HEK293T (cell line): ENCODE data around the gene NMD3.

Experiments used
- CTCF ChIA-PET: fragments of 350-600 bp; formaldehyde crosslinking; extraction: SDS; loops from one replicate; lab custom pipeline; 2021; ENCODE audit warnings: antibody characterized with exemption, inconsistent platforms; lab: Yijun Ruan, JAX
- POLR2A ChIA-PET: fragments of 350-600 bp; formaldehyde crosslinking; extraction: SDS; loops from one replicate; lab custom pipeline; 2020; ENCODE audit warnings: antibody characterized with exemption, inconsistent platforms; lab: Yijun Ruan, JAX
- DNase-seq: peaks from one replicate; pipeline ENCODE4 v3.0.0; 2012; ENCODE audit warnings: mixed read lengths; ENCODE audit errors: extremely low spot score
- ARNT ChIP-seq: fragments of 450-650 bp; IDR thresholded peaks from 2 replicates; pipeline ENCODE4 v1.6.1; 2017; ENCODE audit warnings: mild to moderate bottlenecking
- BHLHE40 ChIP-seq: fragments of 450-650 bp; IDR thresholded peaks from 2 replicates; pipeline ENCODE4 v1.6.1; 2016; ENCODE audit warnings: mild to moderate bottlenecking, moderate library complexity, borderline replicate concordance
- CTBP1 ChIP-seq: fragments of 450-650 bp; IDR thresholded peaks from 2 replicates; pipeline ENCODE4 v1.6.1; 2016; ENCODE audit warnings: borderline replicate concordance
- ELF4 ChIP-seq: fragments of 450-650 bp; IDR thresholded peaks from 2 replicates; pipeline ENCODE4 v1.6.1; 2017; ENCODE audit warnings: antibody characterized with exemption
- FOXA1 ChIP-seq: fragments of 450-650 bp; IDR thresholded peaks from 2 replicates; pipeline ENCODE4 v1.6.1; 2016; ENCODE audit warnings: mild to moderate bottlenecking
- FOXK2 ChIP-seq: fragments of 450-650 bp; IDR thresholded peaks from 2 replicates; pipeline ENCODE4 v1.6.1; 2016; ENCODE audit warnings: mild to moderate bottlenecking
- FOXM1 ChIP-seq: fragments of 450-650 bp; IDR thresholded peaks from 2 replicates; pipeline ENCODE4 v1.6.1; 2017; ENCODE audit warnings: mild to moderate bottlenecking, borderline replicate concordance
- HDGF ChIP-seq: fragments of 450-650 bp; IDR thresholded peaks from 2 replicates; pipeline ENCODE4 v1.6.1; 2017; ENCODE audit warnings: antibody characterized with exemption, borderline replicate concordance
- L3MBTL2 ChIP-seq: fragments of 450-650 bp; conservative IDR thresholded peaks from 2 replicates; pipeline ENCODE4 v1.6.1; 2016; ENCODE audit warnings: mild to moderate bottlenecking
- LEF1 ChIP-seq: fragments of 450-650 bp; IDR thresholded peaks from 2 replicates; pipeline ENCODE4 v1.6.1; 2017; ENCODE audit warnings: mild to moderate bottlenecking, borderline replicate concordance
- NFRKB ChIP-seq: fragments of 450-650 bp; IDR thresholded peaks from 2 replicates; pipeline ENCODE4 v1.6.1; 2016; ENCODE audit warnings: mild to moderate bottlenecking, moderate library complexity
- PKNOX1 ChIP-seq: fragments of 450-650 bp; IDR thresholded peaks from 2 replicates; pipeline ENCODE4 v1.6.1; 2016
- SP1 ChIP-seq: fragments of 450-650 bp; IDR thresholded peaks from 2 replicates; pipeline ENCODE4 v1.6.1; 2017
- SUZ12 ChIP-seq: fragments of 450-650 bp; IDR thresholded peaks from 2 replicates; pipeline ENCODE4 v1.6.1; 2016; ENCODE audit warnings: mild to moderate bottlenecking
- TARDBP ChIP-seq: fragments of 450-650 bp; IDR thresholded peaks from 2 replicates; pipeline ENCODE4 v1.6.1; 2016
- ZNF384 ChIP-seq: fragments of 450-650 bp; IDR thresholded peaks from 2 replicates; pipeline ENCODE4 v1.6.1; 2016

Gene NMD3

GRCh38 chr3:161213644-161214043 lies 7.5 kb upstream of the NMD3 start:
- ChIA-PET POLR2A (no interaction called here), CTCF (no interaction called here)
- TF ChIP-seq FOXM1 = no peak
- TF ChIP-seq HDGF = no peak
- TF ChIP-seq FOXK2 = no peak
- TF ChIP-seq ZNF384 = no peak
- TF ChIP-seq CTBP1 = no peak
- no peak for TF ChIP-seq PKNOX1
- TF ChIP-seq ELF4 = no peak
- no peak for TF ChIP-seq TARDBP
- no peak for TF ChIP-seq L3MBTL2
- no peak for TF ChIP-seq ARNT
- no peak for TF ChIP-seq FOXA1
- no peak for TF ChIP-seq SP1
- TF ChIP-seq LEF1 = no peak
- no peak for TF ChIP-seq BHLHE40
- TF ChIP-seq SUZ12 = no peak
- no peak for DNase-seq

- no peak for DNase-seq
- TF ChIP-seq LEF1 (no peak), CTBP1 (no peak), FOXM1 (no peak), TARDBP (no peak), PKNOX1 (no peak), SUZ12 (no peak), NFRKB (no peak), FOXA1 (no peak), BHLHE40 (no peak), ELF4 (no peak), HDGF (no peak), SP1 (no peak), ZNF384 (no peak), ARNT (no peak), L3MBTL2 (no peak), FOXK2 (no peak)
- POLR2A ChIA-PET = no interaction called here
- CTCF ChIA-PET = no interaction called here
Observed at GRCh38 chr3:161215185-161215584, 5.9 kb upstream of the NMD3 start.

GRCh38 chr3:161217496-161217895 lies 3.6 kb upstream of the NMD3 start:
- ChIA-PET POLR2A (no interaction called here), CTCF (no interaction called here)
- TF ChIP-seq FOXA1 = no peak
- TF ChIP-seq SUZ12 = no peak
- TF ChIP-seq CTBP1 = no peak
- TF ChIP-seq FOXK2 = no peak
- DNase-seq = no peak

GRCh38 chr3:161219495-161219894 lies 1.6 kb upstream of the NMD3 start:
- TF ChIP-seq NFRKB (no peak), FOXK2 (no peak), FOXM1 (no peak), SUZ12 (no peak), LEF1 (no peak), TARDBP (no peak), BHLHE40 (no peak), PKNOX1 (no peak), HDGF (no peak), FOXA1 (no peak), ZNF384 (no peak), L3MBTL2 (no peak)
- no peak for DNase-seq
- ChIA-PET POLR2A (no interaction called here), CTCF (no interaction called here)

GRCh38 chr3:161221806-161222600 lies 892 bp downstream of the NMD3 start:
- CTCF ChIA-PET = no interaction called here
- TF ChIP-seq L3MBTL2 = no peak
- TF ChIP-seq ZNF384 = 0 out of 2 replicates have a peak, but pooled peaks have one; percentile 38
- POLR2A ChIA-PET = interaction anchor here (0.7 to 2.8 kb wide), 5 partner anchors 9 to 521 kb away, joined by 3 to 13 read pairs (median 4); no protein-coding TSS in a partner anchor
- peak; percentile 17 for DNase-seq

GRCh38 chr3:161222662-161223061 lies 1.6 kb downstream of the NMD3 start:
- DNase-seq = no peak
- ChIA-PET POLR2A (interaction anchor here (2.0 to 2.8 kb wide), 2 partner anchors 9 to 22 kb away, joined by 4 to 13 read pairs; no protein-coding TSS in a partner anchor), CTCF (no interaction called here)
- TF ChIP-seq CTBP1 = no peak
- TF ChIP-seq ELF4 = no peak
- no peak for TF ChIP-seq L3MBTL2
- no peak for TF ChIP-seq HDGF
- no peak for TF ChIP-seq SUZ12
- no peak for TF ChIP-seq NFRKB
- no peak for TF ChIP-seq SP1
- TF ChIP-seq FOXK2 = no peak
